Left lung (tissue), 10 donors: ENCODE results near the gene PITX3. TPM values are rescaled to one million over a fixed set of nuclear protein-coding genes. Genes with fewer than 3 reads are reported as not detected.

ENCODE experiments used
- ATAC-seq: fragments of 200-7000 bp; cut with Tn5 transposase; one replicate; pipeline ENCODE4 v1.9.1; 2020; ENCODE audit warnings: moderate library complexity
- DNase-seq, 4 donors: peaks; one replicate each; pipeline ENCODE4 v3.0.0-alpha.2; 2013 to 2020
- H3K27ac ChIP-seq, 2 donors: fragments of 200-600 bp; sonication (generic) in 1 of 2; one replicate each; pipeline versions ENCODE4 v1.5.0 to v1.8.0; 2020 to 2021
- H3K27me3 ChIP-seq, 2 donors: fragments of 200-600 bp; sonication (generic) in 1 of 2; one replicate each; pipeline versions ENCODE4 v1.5.0 to v1.8.0; 2020 to 2021
- H3K36me3 ChIP-seq, 2 donors: fragments of 200-600 bp; sonication (generic) in 1 of 2; one replicate each; pipeline versions ENCODE4 v1.5.0 to v1.8.0; 2020 to 2021
- H3K4me1 ChIP-seq, 2 donors: fragments of 200-600 bp; one replicate each; pipeline ENCODE4 v1.8.0; 2021
- H3K4me3 ChIP-seq, 2 donors: fragments of 200-600 bp; sonication (generic) in 1 of 2; one replicate each; pipeline versions ENCODE4 v1.5.0 to v1.8.0; 2020 to 2021; ENCODE audit warnings: mild to moderate bottlenecking in 1 of 2
- H3K9me3 ChIP-seq, 2 donors: fragments of 200-600 bp; sonication (generic) in 1 of 2; one replicate each; pipeline versions ENCODE4 v1.5.0 to v1.8.0; 2020 to 2021
- intact Hi-C, 2 donors: fragments of 100-400 bp; cut with DNase I; formaldehyde crosslinking; loops; one replicate each; pipeline versions ENCODE4 v1.11.2 to v1.14.2; 2022
- polyA plus RNA-seq, 6 donors: library from polyadenylated mRNA; unstranded; fragments of 120-200 nt; gene quantifications; one replicate each; pipeline ENCODE4 v1.2.1, GENCODE V29; 2013; ENCODE audit not compliant: insufficient read length in 6 of 6
- total RNA-seq, 2 donors: library from RNA; stranded (reverse); fragmentation: NEBNext Ultra II Directional; extraction: Animal tissue kit (Norgen Biotek cat#: 25700); gene quantifications; one replicate each; pipeline ENCODE4 v1.2.1, GENCODE V29; 2021
- TF ChIP-seq, protein P1 (sequence below), 2 donors: fragments of 200-600 bp; sonication (generic) in 1 of 2; IDR thresholded peaks; one replicate each; pipeline versions ENCODE4 v1.5.0 to v1.8.0; 2021; ENCODE audit warnings: antibody characterized with exemption in 2 of 2
- donor health status: DM: no; HTN: yes; CAD: no.
- donor health status: DM: no; HTN: no; CAD: no.

The PITX3 gene
- total and polyA plus RNA-seq, 8 donors = 0.28 to 1.4 (median 0.32) TPM; not detected in 1

DNA sequence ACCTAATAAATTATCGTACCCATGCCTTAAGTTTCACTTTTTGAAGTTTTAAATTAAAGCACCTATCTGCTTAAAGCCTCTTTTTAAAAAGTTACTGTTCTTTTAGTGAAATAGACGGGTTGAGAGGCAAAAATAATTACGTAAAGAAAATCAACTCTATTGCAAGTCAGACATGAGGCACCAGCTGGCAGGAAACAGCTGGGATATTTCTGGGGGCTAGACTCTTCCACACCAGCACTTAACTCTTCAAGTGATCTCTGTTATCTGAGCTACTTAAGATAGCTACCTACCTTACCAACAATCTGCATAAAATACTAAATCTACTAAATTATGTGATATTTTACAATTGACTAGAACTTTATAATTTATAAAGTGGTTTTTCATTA lies 39.8 kb upstream of the PITX3 start:
- Histone ChIP-seq H3K4me3 (no peak overlapping the region), H3K4me1 (peaks cover 18 to 28% of the 10 kb centered on the region in 2 donors), H3K36me3 (peaks cover 0 to 16% of the 10 kb centered on the region in 2 donors), H3K9me3 (no peaks in the 10 kb centered on the region), H3K27ac (peak overlapping the region; percentile 21 to 62), H3K27me3 (no peaks in the 10 kb centered on the region)
- ATAC-seq (no peak), DNase-seq (peak in 2 of 4 donors; percentile 17 to 37)
- intact Hi-C loops = no loop called here
- TF ChIP-seq, protein P1, sequence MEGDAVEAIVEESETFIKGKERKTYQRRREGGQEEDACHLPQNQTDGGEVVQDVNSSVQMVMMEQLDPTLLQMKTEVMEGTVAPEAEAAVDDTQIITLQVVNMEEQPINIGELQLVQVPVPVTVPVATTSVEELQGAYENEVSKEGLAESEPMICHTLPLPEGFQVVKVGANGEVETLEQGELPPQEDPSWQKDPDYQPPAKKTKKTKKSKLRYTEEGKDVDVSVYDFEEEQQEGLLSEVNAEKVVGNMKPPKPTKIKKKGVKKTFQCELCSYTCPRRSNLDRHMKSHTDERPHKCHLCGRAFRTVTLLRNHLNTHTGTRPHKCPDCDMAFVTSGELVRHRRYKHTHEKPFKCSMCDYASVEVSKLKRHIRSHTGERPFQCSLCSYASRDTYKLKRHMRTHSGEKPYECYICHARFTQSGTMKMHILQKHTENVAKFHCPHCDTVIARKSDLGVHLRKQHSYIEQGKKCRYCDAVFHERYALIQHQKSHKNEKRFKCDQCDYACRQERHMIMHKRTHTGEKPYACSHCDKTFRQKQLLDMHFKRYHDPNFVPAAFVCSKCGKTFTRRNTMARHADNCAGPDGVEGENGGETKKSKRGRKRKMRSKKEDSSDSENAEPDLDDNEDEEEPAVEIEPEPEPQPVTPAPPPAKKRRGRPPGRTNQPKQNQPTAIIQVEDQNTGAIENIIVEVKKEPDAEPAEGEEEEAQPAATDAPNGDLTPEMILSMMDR (IDR thresholded peaks at IDR 0.05) = no peak

DNA sequence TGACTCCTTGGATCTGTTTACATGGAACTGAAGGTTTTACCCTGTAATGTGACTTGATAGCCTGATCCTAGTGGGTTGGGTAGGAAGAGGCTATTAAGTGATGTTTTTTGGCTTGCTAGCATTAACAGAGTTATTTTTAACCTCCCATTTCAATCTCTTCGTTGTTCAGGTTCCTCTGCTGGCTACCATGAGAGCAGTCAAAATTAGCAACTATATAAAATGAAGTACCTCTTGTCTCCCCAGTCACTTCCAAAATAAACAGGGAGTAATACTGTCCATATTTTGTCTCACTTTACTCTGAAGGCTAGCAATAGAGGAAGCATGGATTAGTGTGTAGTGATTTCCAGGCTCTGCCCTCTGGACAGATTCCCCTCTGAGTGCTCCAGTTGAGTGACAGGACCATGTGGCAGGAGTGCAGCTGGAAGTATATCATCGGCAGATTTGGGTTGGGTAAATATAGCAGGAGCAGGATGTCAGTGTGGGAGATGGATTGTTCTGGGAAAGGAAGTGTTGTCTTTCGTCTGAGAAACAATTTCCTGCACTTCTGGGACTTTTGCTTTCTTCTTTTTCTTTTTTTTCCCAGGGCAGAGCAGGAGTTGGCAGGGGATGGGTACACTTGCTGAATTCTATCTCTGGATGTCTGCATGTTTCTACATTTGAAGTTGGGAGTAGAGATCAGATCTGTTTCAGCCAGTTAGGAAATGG lies 39.2 kb upstream of the PITX3 start:
- peak overlapping the region; percentile 21 to 62 for H3K27ac ChIP-seq
- no peaks in the 10 kb centered on the region for H3K27me3 ChIP-seq
- peaks cover 0 to 16% of the 10 kb centered on the region in 2 donors for H3K36me3 ChIP-seq
- TF ChIP-seq, protein P1 (IDR thresholded peaks at IDR 0.05) = no peak
- H3K4me1 ChIP-seq = peaks cover 18 to 28% of the 10 kb centered on the region in 2 donors
- ATAC-seq (peak; percentile 85), DNase-seq (peak in 2 of 4 donors; percentile 15)
- intact Hi-C loops = no loop called here
- H3K4me3 ChIP-seq = no peak overlapping the region
- no peaks in the 10 kb centered on the region for H3K9me3 ChIP-seq

DNA sequence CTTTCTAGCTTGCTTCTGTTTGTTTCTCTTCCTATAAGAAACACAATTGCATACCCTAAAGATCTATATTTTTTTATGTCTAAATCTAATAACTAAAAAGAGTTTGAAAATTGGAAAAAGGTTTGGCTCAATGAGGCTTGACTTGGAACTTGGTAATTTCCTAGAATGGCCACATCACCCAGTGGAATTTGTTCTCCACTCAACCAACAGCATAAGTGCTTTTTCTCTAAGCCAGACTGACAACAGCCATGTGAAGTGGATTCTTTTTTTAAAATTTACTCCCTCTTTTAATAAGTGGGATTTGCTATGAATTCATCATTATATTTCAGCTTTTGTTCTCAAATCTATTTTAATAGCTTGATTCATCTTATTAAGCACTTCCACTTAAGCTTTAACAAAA lies 37.8 kb upstream of the PITX3 start:
- no peak overlapping the region for H3K27ac ChIP-seq
- H3K27me3 ChIP-seq = no peaks in the 10 kb centered on the region
- DNase-seq (no peak), ATAC-seq (peak; percentile 62)
- H3K36me3 ChIP-seq = peaks cover 0 to 12% of the 10 kb centered on the region in 2 donors
- TF ChIP-seq, protein P1 (IDR thresholded peaks at IDR 0.05) = no peak
- intact Hi-C loops = no loop called here
- no peaks in the 10 kb centered on the region for H3K9me3 ChIP-seq
- peaks cover 18 to 30% of the 10 kb centered on the region in 2 donors for H3K4me1 ChIP-seq
- no peak overlapping the region for H3K4me3 ChIP-seq

DNA sequence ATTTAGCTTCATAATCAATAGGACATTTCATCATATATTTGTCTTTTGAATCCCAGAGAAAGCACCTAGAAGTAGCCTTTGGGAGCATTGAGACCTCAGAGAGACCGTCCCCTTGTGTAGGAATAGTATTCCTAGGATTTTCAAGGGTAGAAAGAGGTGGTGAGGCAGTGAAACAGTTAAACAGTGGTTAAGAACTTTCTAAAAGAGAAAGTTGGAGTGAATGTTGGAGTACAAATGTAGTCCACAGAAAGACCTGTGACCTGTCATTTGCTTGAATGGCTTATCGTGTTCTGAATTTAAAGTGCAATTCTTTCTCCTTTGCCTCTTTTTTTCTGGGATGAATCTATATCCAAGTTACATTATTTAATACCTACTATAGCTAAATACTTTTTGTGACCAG lies 34.0 kb upstream of the PITX3 start:
- H3K4me3 ChIP-seq = no peak overlapping the region
- no peak overlapping the region for H3K27ac ChIP-seq
- H3K4me1 ChIP-seq = peaks cover 10 to 14% of the 10 kb centered on the region in 2 donors
- peaks cover 0 to 8% of the 10 kb centered on the region in 2 donors for H3K36me3 ChIP-seq
- TF ChIP-seq, protein P1 (IDR thresholded peaks at IDR 0.05) = no peak
- no peaks in the 10 kb centered on the region for H3K27me3 ChIP-seq
- no peak for DNase-seq
- intact Hi-C loops = no loop called here
- ATAC-seq = no peak
- no peaks in the 10 kb centered on the region for H3K9me3 ChIP-seq

DNA sequence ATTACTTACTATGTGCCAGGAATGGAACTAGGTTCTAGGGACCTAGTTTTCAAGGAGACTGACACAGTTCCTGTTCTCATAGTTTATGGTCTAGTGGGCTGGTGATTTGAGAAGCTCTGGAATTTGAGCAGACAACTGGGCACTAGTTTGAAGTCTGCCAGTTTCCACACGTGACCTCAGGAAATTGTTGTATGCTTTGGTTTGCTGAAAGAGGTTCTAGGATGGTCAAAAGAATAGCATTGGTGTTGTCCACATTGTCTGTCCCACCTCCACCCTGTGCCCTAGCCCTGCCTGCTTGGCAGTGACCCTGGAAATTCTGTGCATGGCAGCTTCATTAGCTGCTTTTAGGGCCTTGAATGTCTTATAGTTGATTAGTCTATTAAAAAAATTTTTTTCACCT lies 32.8 kb upstream of the PITX3 start:
- TF ChIP-seq, protein P1 (IDR thresholded peaks at IDR 0.05) = no peak
- intact Hi-C loops = no loop called here
- no peaks in the 10 kb centered on the region for H3K27me3 ChIP-seq
- H3K4me3 ChIP-seq = no peak overlapping the region
- no peaks in the 10 kb centered on the region for H3K9me3 ChIP-seq
- no peak overlapping the region for H3K27ac ChIP-seq
- ATAC-seq (no peak), DNase-seq (no peak)
- peaks cover 0 to 8% of the 10 kb centered on the region in 2 donors for H3K36me3 ChIP-seq
- H3K4me1 ChIP-seq = peaks cover 0 to 12% of the 10 kb centered on the region in 2 donors
